OCI-LY3 (cell line): ENCODE results near the gene TRIM63.

Experiments
- H2AFZ ChIP-seq: fragments of 200-600, 300-600 bp; shearing (Covaris generic); 2 replicates; pipeline ENCODE4 v1.6.0; 2014; ENCODE audit warnings: antibody characterized with exemption, low read depth, low read length
- H3K27ac ChIP-seq: fragments of 200-600, 300-600 bp; sonication (generic); 2 replicates; pipeline ENCODE4 v1.5.1; 2014; ENCODE audit warnings: mild to moderate bottlenecking, low read length, moderate library complexity, mixed read lengths
- H3K27me3 ChIP-seq: fragments of 200-600, 300-600 bp; sonication (generic); 2 replicates; pipeline ENCODE4 v1.6.1; 2014; ENCODE audit warnings: low read depth, low read length, mixed read lengths
- H3K36me3 ChIP-seq: fragments of 200-600, 300-600 bp; sonication (generic); replicated peaks from 2 replicates; pipeline ENCODE3; 2014; ENCODE audit warnings: low read depth, low read length, mixed read lengths
- H3K4me1 ChIP-seq: fragments of 300-600, 200-600 bp; sonication (generic); 2 replicates; pipeline ENCODE4 v1.6.1; 2014; ENCODE audit warnings: low read length, mixed read lengths
- H3K4me2 ChIP-seq: fragments of 200-600, 300-600 bp; sonication (generic); 2 replicates; pipeline ENCODE4 v1.6.1; 2014; ENCODE audit warnings: low read length, mixed read lengths
- H3K4me3 ChIP-seq: fragments of 300-600, 200-600 bp; sonication (generic); 2 replicates; pipeline ENCODE4 v1.5.1; 2014; ENCODE audit warnings: antibody characterized with exemption, mild to moderate bottlenecking, low read length, moderate library complexity
- H3K79me2 ChIP-seq: fragments of 300-600, 200-600 bp; shearing (Covaris generic); 2 replicates; pipeline ENCODE4 v1.6.1; 2014; ENCODE audit warnings: mild to moderate bottlenecking, low read length, mixed read lengths
- H3K9ac ChIP-seq: fragments of 300-600, 200-600 bp; shearing (Covaris generic); 2 replicates; pipeline ENCODE4 v1.6.0; 2014; ENCODE audit warnings: mild to moderate bottlenecking, low read length, moderate library complexity
- H3K9me3 ChIP-seq: fragments of 200-600, 300-600 bp; shearing (Covaris generic); 2 replicates; pipeline ENCODE4 v1.6.1; 2014; ENCODE audit warnings: low read length, mixed read lengths; ENCODE audit not compliant: insufficient read depth
- H4K20me1 ChIP-seq: fragments of 200-600, 300-600 bp; sonication (generic); 2 replicates; pipeline ENCODE4 v1.6.1; 2016; ENCODE audit warnings: low read length, mixed read lengths; ENCODE audit not compliant: insufficient read depth
- CTCF ChIP-seq: fragments of 200-600, 300-600 bp; sonication (generic); IDR thresholded peaks from 2 replicates; pipeline ENCODE4 v1.5.1; 2014; ENCODE audit warnings: antibody characterized with exemption, low read length, low read depth
- EZH2phosphoT487 ChIP-seq: fragments of 200-600 bp; shearing (Covaris generic); IDR thresholded peaks from 2 replicates; pipeline ENCODE4 v1.6.1; 2018; ENCODE audit warnings: antibody characterized with exemption, mixed run types, low read depth

The TRIM63 gene

GRCh38 chr1:26079178-26079563 is 11.7 kb upstream of the TRIM63 start:
- Histone ChIP-seq H4K20me1 (no peaks in the 10 kb centered on the region), H3K36me3 (no peaks in the 10 kb centered on the region), H2AFZ (no peak overlapping the region), H3K9ac (no peak overlapping the region), H3K27ac (no peak overlapping the region), H3K27me3 (0 out of 2 replicates have a peak, but pooled peaks cover 5% of the 10 kb centered on the region), H3K79me2 (no peaks in the 10 kb centered on the region), H3K4me1 (no peaks in the 10 kb centered on the region), H3K4me3 (no peak overlapping the region), H3K4me2 (no peak overlapping the region), H3K9me3 (no peaks in the 10 kb centered on the region)
- TF ChIP-seq EZH2phosphoT487 (no peak), CTCF (no peak)

GRCh38 chr1:26078286-26079177 is 11.1 kb upstream of the TRIM63 start:
- Histone ChIP-seq H3K4me2 (no peak overlapping the region), H3K36me3 (no peaks in the 10 kb centered on the region), H3K9ac (no peak overlapping the region), H3K27me3 (0 out of 2 replicates have a peak, but pooled peaks cover 5% of the 10 kb centered on the region), H3K4me3 (no peak overlapping the region), H2AFZ (no peak overlapping the region), H3K4me1 (no peaks in the 10 kb centered on the region), H3K9me3 (no peaks in the 10 kb centered on the region), H4K20me1 (no peaks in the 10 kb centered on the region), H3K27ac (no peak overlapping the region), H3K79me2 (no peaks in the 10 kb centered on the region)
- TF ChIP-seq EZH2phosphoT487 (no peak), CTCF (no peak)

GRCh38 chr1:26077524-26077923 is 10.1 kb upstream of the TRIM63 start:
- Histone ChIP-seq H3K9me3 (no peaks in the 10 kb centered on the region), H3K27ac (no peak overlapping the region), H3K9ac (no peak overlapping the region), H3K27me3 (no peaks in the 10 kb centered on the region), H4K20me1 (no peaks in the 10 kb centered on the region), H3K36me3 (no peaks in the 10 kb centered on the region), H3K4me3 (no peak overlapping the region), H3K4me2 (no peak overlapping the region), H2AFZ (no peak overlapping the region), H3K4me1 (no peaks in the 10 kb centered on the region), H3K79me2 (no peaks in the 10 kb centered on the region)
- TF ChIP-seq EZH2phosphoT487, result no peak
- no peak for TF ChIP-seq CTCF

- no peak overlapping the region for H3K4me3 ChIP-seq
- H3K27ac ChIP-seq, result no peak overlapping the region
- no peaks in the 10 kb centered on the region for H3K9me3 ChIP-seq
- H3K4me2 ChIP-seq, result no peak overlapping the region
- TF ChIP-seq EZH2phosphoT487 (no peak), CTCF (no peak)
- H4K20me1 ChIP-seq, result no peaks in the 10 kb centered on the region
- no peak overlapping the region for H3K9ac ChIP-seq
- no peaks in the 10 kb centered on the region for H3K79me2 ChIP-seq
- H3K27me3 ChIP-seq, result no peaks in the 10 kb centered on the region
- no peak overlapping the region for H2AFZ ChIP-seq
- H3K4me1 ChIP-seq, result no peaks in the 10 kb centered on the region
- no peaks in the 10 kb centered on the region for H3K36me3 ChIP-seq
Observed at GRCh38 chr1:26075421-26076144, 8.2 kb upstream of the TRIM63 start.
